Activated naive CD4-positive, alpha-beta T cell treated with anti-CD3 and anti-CD28 coated beads, Interleukin-2, amount 10 ng/mL, durations not matched to agents 7 days and 5 days (primary cell): ENCODE data around the gene KIRREL2.

Experiments
- CTCF ChIA-PET: fragments of 350-600 bp; sonication (Branson Sonifier 250); formaldehyde crosslinking; loops from one replicate; lab custom pipeline; 2021; ENCODE audit warnings: antibody characterized with exemption; lab: Charles Lee
- DNase-seq: peaks from one replicate; pipeline ENCODE4 v3.0.0-alpha.2; 2020
- H3K27ac Mint-ChIP-seq: one replicate; pipeline ENCODE4 v1.8.0; 2021; ENCODE audit warnings: mild to moderate bottlenecking, moderate library complexity, mixed read lengths
- H3K27me3 Mint-ChIP-seq: one replicate; pipeline ENCODE4 v1.8.0; 2021; ENCODE audit warnings: mild to moderate bottlenecking, mixed read lengths
- H3K36me3 Mint-ChIP-seq: one replicate; pipeline ENCODE4 v1.8.0; 2021; ENCODE audit warnings: mixed read lengths
- H3K4me1 Mint-ChIP-seq: one replicate; pipeline ENCODE4 v1.8.0; 2021; ENCODE audit warnings: mixed read lengths
- H3K4me3 Mint-ChIP-seq: one replicate; pipeline ENCODE4 v1.8.0; 2021; ENCODE audit warnings: mild to moderate bottlenecking, moderate library complexity, mixed read lengths
- H3K9me3 Mint-ChIP-seq: one replicate; pipeline ENCODE4 v1.8.0; 2021; ENCODE audit warnings: mixed read lengths

Gene KIRREL2

GRCh38 chr19:35852029-35852780, 4.5 kb upstream of the KIRREL2 start, which contains the start of gene NPHS1:
Gene NPHS1, minus strand, starts transcription at chr19:35852504. Its CDS starts 667 bp downstream, at chr19:35851837.
- DNase-seq: no peak
- Mint-ChIP-seq H3K4me3 (no peak within 1 kb of the TSS), H3K9me3 (no peaks in the 10 kb centered on the region), H3K27me3 (peaks cover 96% of the 10 kb centered on the region), H3K27ac (no peak within 1 kb of the TSS), H3K36me3 (no peaks in the 10 kb centered on the region), H3K4me1 (peaks cover 7% of the 10 kb centered on the region)
- CTCF ChIA-PET: no interaction called here

- peaks cover 10% of the 10 kb centered on the region for H3K4me1 Mint-ChIP-seq
- no peak for DNase-seq
- no peak overlapping the region for H3K27ac Mint-ChIP-seq
- CTCF ChIA-PET: interaction anchor here (0.6 kb wide), 1 partner anchor 45 kb away, joined by 4 read pairs; no protein-coding TSS in a partner anchor
- H3K4me3 Mint-ChIP-seq: no peak overlapping the region
- peaks cover 96% of the 10 kb centered on the region for H3K27me3 Mint-ChIP-seq
- H3K36me3 Mint-ChIP-seq: no peaks in the 10 kb centered on the region
- no peaks in the 10 kb centered on the region for H3K9me3 Mint-ChIP-seq
Observed at GRCh38 chr19:35853038-35853756, 3.5 kb upstream of the KIRREL2 start.

GRCh38 chr19:35858311-35858710, 1.6 kb downstream of the KIRREL2 start:
- H3K27ac Mint-ChIP-seq: no peak overlapping the region
- peaks cover 96% of the 10 kb centered on the region for H3K27me3 Mint-ChIP-seq
- no peak for DNase-seq
- H3K9me3 Mint-ChIP-seq: no peaks in the 10 kb centered on the region
- H3K4me1 Mint-ChIP-seq: peaks cover 11% of the 10 kb centered on the region
- no peaks in the 10 kb centered on the region for H3K36me3 Mint-ChIP-seq
- CTCF ChIA-PET: no interaction called here
- H3K4me3 Mint-ChIP-seq: no peak overlapping the region

DNA sequence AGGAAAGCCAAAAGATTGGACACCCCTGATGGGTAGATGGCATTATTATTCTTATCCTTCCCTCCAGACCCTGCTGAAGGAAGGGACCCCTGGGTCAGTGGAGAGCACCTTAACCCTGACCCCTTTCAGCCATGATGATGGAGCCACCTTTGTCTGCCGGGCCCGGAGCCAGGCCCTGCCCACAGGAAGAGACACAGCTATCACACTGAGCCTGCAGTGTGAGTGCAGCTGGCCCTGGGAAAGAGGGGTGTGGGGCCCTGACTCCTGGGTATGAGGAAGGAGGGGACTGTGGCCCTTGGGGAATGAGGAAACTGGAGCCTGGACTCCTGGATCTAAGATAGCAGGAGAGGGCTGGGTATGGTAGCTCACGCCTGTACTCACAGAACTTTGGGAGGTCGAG, 2.7 kb downstream of the KIRREL2 start:
- CTCF ChIA-PET: no interaction called here
- no peak for DNase-seq
- H3K27me3 Mint-ChIP-seq: peaks cover 97% of the 10 kb centered on the region
- H3K4me1 Mint-ChIP-seq: peaks cover 11% of the 10 kb centered on the region
- H3K4me3 Mint-ChIP-seq: no peak overlapping the region
- H3K27ac Mint-ChIP-seq: no peak overlapping the region
- no peaks in the 10 kb centered on the region for H3K36me3 Mint-ChIP-seq
- H3K9me3 Mint-ChIP-seq: no peaks in the 10 kb centered on the region

- no peak for DNase-seq
- H3K4me3 Mint-ChIP-seq: no peak overlapping the region
- H3K4me1 Mint-ChIP-seq: peaks cover 11% of the 10 kb centered on the region
- H3K27ac Mint-ChIP-seq: no peak overlapping the region
- no peaks in the 10 kb centered on the region for H3K36me3 Mint-ChIP-seq
- H3K9me3 Mint-ChIP-seq: no peaks in the 10 kb centered on the region
- CTCF ChIA-PET: no interaction called here
- peaks cover 94% of the 10 kb centered on the region for H3K27me3 Mint-ChIP-seq
Observed at GRCh38 chr19:35860436-35860817, 3.7 kb downstream of the KIRREL2 start.

GRCh38 chr19:35860818-35861639, 4.3 kb downstream of the KIRREL2 start:
- Mint-ChIP-seq H3K36me3 (no peaks in the 10 kb centered on the region), H3K4me1 (peaks cover 9% of the 10 kb centered on the region), H3K4me3 (no peak overlapping the region), H3K9me3 (no peaks in the 10 kb centered on the region), H3K27ac (no peak overlapping the region), H3K27me3 (peaks cover 94% of the 10 kb centered on the region)
- DNase-seq: no peak
- CTCF ChIA-PET: no interaction called here

- H3K27ac Mint-ChIP-seq: no peak overlapping the region
- no peaks in the 10 kb centered on the region for H3K9me3 Mint-ChIP-seq
- no peaks in the 10 kb centered on the region for H3K36me3 Mint-ChIP-seq
- no peak overlapping the region for H3K4me3 Mint-ChIP-seq
- no peak for DNase-seq
- peaks cover 94% of the 10 kb centered on the region for H3K27me3 Mint-ChIP-seq
- CTCF ChIA-PET: no interaction called here
- H3K4me1 Mint-ChIP-seq: peaks cover 9% of the 10 kb centered on the region
Observed at GRCh38 chr19:35861640-35862160, 5.0 kb downstream of the KIRREL2 start.

- CTCF ChIA-PET: no interaction called here
Observed at GRCh38 chr19:35862528-35862927, 5.8 kb downstream of the KIRREL2 start.

DNA sequence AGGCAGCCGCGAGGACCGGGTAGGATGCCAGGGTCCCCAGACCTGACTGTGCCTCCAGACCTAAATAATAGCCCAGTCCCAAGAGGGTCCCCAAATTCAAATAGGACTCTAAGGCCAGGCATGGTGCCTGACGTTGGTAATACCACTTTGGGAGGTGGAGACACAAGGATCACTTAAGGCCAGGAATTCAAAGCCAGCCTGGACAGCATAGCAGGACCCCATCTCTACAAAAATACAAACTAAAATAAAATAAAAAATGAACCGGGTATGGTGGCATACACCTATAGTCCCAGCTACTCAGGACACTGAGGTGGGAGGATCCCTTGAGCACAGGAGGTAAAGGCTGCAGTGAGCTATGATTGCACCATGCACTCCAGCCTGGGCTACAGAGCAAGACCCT, 6.3 kb downstream of the KIRREL2 start:
- Mint-ChIP-seq H3K9me3 (no peaks in the 10 kb centered on the region), H3K27me3 (peaks cover 94% of the 10 kb centered on the region), H3K4me3 (no peak overlapping the region), H3K27ac (no peak overlapping the region), H3K4me1 (peaks cover 2% of the 10 kb centered on the region), H3K36me3 (no peaks in the 10 kb centered on the region)
- CTCF ChIA-PET: no interaction called here
- DNase-seq: no peak

More at GRCh38 chr19:35862528-35862927, 5.8 kb downstream of the KIRREL2 start:
- H3K36me3 Mint-ChIP-seq: no peaks in the 10 kb centered on the region
- H3K9me3 Mint-ChIP-seq: no peaks in the 10 kb centered on the region
- H3K4me3 Mint-ChIP-seq: no peak overlapping the region
- H3K4me1 Mint-ChIP-seq: peaks cover 3% of the 10 kb centered on the region
- no peak for DNase-seq
- peaks cover 94% of the 10 kb centered on the region for H3K27me3 Mint-ChIP-seq
- no peak overlapping the region for H3K27ac Mint-ChIP-seq

GRCh38 chr19:35868172-35868822, 11.6 kb downstream of the KIRREL2 start, which contains the start of gene APLP1:
Gene APLP1, plus strand, starts transcription at chr19:35868574. Its CDS starts 63 bp downstream, at chr19:35868637.
- CTCF ChIA-PET: interaction anchor here (0.6 kb wide), 1 partner anchor 265 kb away, joined by 4 read pairs; no protein-coding TSS in a partner anchor
- H3K36me3 Mint-ChIP-seq: no peaks in the 10 kb centered on the region
- H3K27me3 Mint-ChIP-seq: peaks cover 79% of the 10 kb centered on the region

DNA sequence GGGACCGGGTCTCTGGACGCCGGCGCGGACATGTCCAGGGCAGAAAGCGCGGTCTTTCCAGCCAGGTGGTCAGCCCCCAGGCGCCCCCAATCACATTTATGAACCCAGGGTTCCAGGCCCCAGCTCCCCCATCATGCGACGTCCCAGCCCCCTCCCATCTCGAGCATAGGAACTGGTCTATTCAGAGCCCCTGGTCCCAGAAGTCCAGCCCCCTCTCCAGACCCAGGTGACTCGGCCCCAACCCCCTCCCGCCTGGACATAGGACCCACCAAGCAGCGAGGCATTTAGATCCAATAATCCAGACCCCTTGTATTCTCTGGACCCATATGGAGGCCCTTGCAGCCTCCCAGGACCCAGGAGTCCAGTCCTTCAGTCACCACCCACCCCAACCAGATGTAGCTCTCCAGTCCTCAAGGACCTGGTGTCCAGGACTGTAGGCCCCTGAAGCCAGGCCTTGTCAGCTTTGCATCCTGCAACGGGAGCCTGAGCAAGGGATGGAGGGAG, 12.2 kb downstream of the KIRREL2 start:
- Mint-ChIP-seq H3K9me3 (no peaks in the 10 kb centered on the region), H3K27ac (no peak overlapping the region), H3K4me3 (peak overlapping the region; percentile 49), H3K27me3 (peaks cover 74% of the 10 kb centered on the region), H3K36me3 (no peaks in the 10 kb centered on the region), H3K4me1 (peaks cover 16% of the 10 kb centered on the region)
- no peak for DNase-seq
- CTCF ChIA-PET: no interaction called here

More at GRCh38 chr19:35868172-35868822, 11.6 kb downstream of the KIRREL2 start, which contains the start of gene APLP1:
- Mint-ChIP-seq H3K4me1 (peaks cover 16% of the 10 kb centered on the region), H3K4me3 (peak within 1 kb of the TSS; percentile 49), H3K27ac (no peak within 1 kb of the TSS), H3K9me3 (no peaks in the 10 kb centered on the region)
- peak; percentile 79 for DNase-seq

GRCh38 chr19:35869327-35870123, 12.8 kb downstream of the KIRREL2 start:
- CTCF ChIA-PET: interaction anchor here (0.6 kb wide), 1 partner anchor 70 kb away, joined by 4 read pairs; no protein-coding TSS in a partner anchor
- Mint-ChIP-seq H3K4me3 (peak overlapping the region; percentile 49), H3K4me1 (peaks cover 16% of the 10 kb centered on the region), H3K27me3 (peaks cover 68% of the 10 kb centered on the region), H3K27ac (no peak overlapping the region), H3K9me3 (no peaks in the 10 kb centered on the region), H3K36me3 (no peaks in the 10 kb centered on the region)
- DNase-seq: peak; percentile 90
